IPS DF 4.7 (cell line): Measurements from ENCODE around the gene OGT.
A peak's percentile ranks its signal among the peaks of the same experiment; 100 is the strongest.
"Not testable (repeated sequence)": the region's sequence is repeated elsewhere in the genome, so short reads cannot be mapped to it uniquely, and the experiment has no call there.

Source experiments
- DNase-seq: peaks from one replicate; pipeline ENCODE4 v3.0.0-alpha.2; 2013; ENCODE audit warnings: low spot score; ENCODE audit errors: extremely low read depth

OGT gene

GRCh38 chrX:71532753-71533425 lies at the start of gene OGT:
Gene OGT (plus strand): TSS chrX:71533104. CDS start chrX:71533300, 196 bp downstream.
- DNase-seq, result peak; percentile 87

- DNase-seq, result no peak
Measured at GRCh38 chrX:71487814-71488213, 45.1 kb upstream of the OGT start.

- DNase-seq, result no peak
Measured at GRCh38 chrX:71489540-71489939, 43.4 kb upstream of the OGT start.

GRCh38 chrX:71492231-71493065 lies 40.5 kb upstream of the OGT start:
- DNase-seq, result no peak

- DNase-seq, result no peak
Measured at GRCh38 chrX:71493111-71493613, 39.7 kb upstream of the OGT start.

GRCh38 chrX:71495979-71496378 lies 36.9 kb upstream of the OGT start:
- DNase-seq, result not testable (repeated sequence)

GRCh38 chrX:71496476-71496875 lies 36.4 kb upstream of the OGT start:
- no peak for DNase-seq

- DNase-seq, result not testable (repeated sequence)
Measured at GRCh38 chrX:71502080-71502479, 30.8 kb upstream of the OGT start.

- no peak for DNase-seq
Measured at GRCh38 chrX:71504346-71504745, 28.6 kb upstream of the OGT start.

GRCh38 chrX:71509289-71509688 lies 23.6 kb upstream of the OGT start:
- DNase-seq, result no peak

GRCh38 chrX:71510161-71510560 lies 22.7 kb upstream of the OGT start:
- DNase-seq, result no peak

GRCh38 chrX:71513731-71514130 lies 19.2 kb upstream of the OGT start:
- not testable (repeated sequence) for DNase-seq

GRCh38 chrX:71514367-71515037 lies 18.4 kb upstream of the OGT start:
- DNase-seq, result no peak

GRCh38 chrX:71515038-71515396 lies 17.9 kb upstream of the OGT start:
- DNase-seq, result no peak

GRCh38 chrX:71525316-71525715 lies 7.6 kb upstream of the OGT start:
- DNase-seq, result no peak

- DNase-seq, result no peak
Measured at GRCh38 chrX:71532078-71532752, 689 bp upstream of the OGT start.

GRCh38 chrX:71533516-71533850 lies 579 bp downstream of the OGT start:
- DNase-seq, result no peak

GRCh38 chrX:71533851-71534561 lies 1.1 kb downstream of the OGT start:
- no peak for DNase-seq

- no peak for DNase-seq
Measured at GRCh38 chrX:71534773-71535544, 2.1 kb downstream of the OGT start.

- no peak for DNase-seq
Measured at GRCh38 chrX:71536285-71536684, 3.4 kb downstream of the OGT start.
